ENCODE measurements around the gene ATIC.

ATIC gene

DNA sequence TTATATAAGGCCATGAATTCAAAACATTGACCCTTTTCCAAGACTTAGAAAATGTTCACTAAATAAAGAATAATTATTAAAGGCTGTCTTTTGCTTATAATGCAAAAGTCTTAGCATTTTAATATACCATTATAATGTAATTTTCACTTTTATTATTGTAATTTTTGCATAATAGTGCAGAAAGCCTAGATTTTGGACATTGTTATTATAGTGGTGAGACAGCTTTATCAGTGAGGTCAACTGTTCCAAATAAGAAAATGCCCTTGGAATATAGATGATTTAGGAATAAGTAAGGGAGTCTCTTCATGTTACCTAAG lies 56.6 kb downstream of the ATIC start:
- TF ChIP-seq, protein P1, sequence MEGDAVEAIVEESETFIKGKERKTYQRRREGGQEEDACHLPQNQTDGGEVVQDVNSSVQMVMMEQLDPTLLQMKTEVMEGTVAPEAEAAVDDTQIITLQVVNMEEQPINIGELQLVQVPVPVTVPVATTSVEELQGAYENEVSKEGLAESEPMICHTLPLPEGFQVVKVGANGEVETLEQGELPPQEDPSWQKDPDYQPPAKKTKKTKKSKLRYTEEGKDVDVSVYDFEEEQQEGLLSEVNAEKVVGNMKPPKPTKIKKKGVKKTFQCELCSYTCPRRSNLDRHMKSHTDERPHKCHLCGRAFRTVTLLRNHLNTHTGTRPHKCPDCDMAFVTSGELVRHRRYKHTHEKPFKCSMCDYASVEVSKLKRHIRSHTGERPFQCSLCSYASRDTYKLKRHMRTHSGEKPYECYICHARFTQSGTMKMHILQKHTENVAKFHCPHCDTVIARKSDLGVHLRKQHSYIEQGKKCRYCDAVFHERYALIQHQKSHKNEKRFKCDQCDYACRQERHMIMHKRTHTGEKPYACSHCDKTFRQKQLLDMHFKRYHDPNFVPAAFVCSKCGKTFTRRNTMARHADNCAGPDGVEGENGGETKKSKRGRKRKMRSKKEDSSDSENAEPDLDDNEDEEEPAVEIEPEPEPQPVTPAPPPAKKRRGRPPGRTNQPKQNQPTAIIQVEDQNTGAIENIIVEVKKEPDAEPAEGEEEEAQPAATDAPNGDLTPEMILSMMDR (conservative IDR thresholded peaks at IDR 0.05; ENCODE audit: low read depth, low read length): no peak
- DNase-seq (ENCODE audit: low read depth): no peak
- H3K4me3 ChIP-seq (ENCODE audit: low read length): no peak overlapping the region

DNA sequence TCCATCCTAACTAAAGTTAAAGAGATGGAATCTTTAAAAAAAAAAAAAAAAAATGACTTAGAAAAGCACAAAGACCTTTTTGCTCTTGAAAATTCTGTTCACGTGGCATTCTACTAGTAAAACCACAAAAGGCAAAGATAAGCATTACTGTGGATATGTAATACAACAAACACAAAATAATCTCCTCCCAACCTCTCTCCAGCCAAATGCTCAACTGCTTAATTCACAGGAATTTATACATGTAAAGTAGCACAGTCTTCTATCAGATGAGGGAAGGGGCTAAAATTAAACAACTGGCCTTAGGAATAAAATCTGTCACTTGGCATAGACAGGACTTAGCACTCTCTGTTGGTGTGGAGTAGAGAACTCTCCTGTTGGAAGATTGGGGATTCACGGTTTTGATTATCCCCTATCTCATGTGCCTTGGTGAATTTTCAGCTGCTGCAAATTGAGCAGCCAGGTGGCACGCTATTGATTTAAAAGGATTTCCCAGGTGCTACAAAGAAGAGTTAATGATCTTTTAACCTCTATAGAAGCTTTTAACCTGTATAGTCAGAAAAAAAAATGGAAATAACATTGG lies 57.4 kb downstream of the ATIC start:
- TF ChIP-seq, protein P1 (conservative IDR thresholded peaks at IDR 0.05; ENCODE audit: low read depth, low read length): no peak
- peak; percentile 27 for DNase-seq (ENCODE audit: low read depth)
- H3K4me3 ChIP-seq (ENCODE audit: low read length): no peak overlapping the region

DNA sequence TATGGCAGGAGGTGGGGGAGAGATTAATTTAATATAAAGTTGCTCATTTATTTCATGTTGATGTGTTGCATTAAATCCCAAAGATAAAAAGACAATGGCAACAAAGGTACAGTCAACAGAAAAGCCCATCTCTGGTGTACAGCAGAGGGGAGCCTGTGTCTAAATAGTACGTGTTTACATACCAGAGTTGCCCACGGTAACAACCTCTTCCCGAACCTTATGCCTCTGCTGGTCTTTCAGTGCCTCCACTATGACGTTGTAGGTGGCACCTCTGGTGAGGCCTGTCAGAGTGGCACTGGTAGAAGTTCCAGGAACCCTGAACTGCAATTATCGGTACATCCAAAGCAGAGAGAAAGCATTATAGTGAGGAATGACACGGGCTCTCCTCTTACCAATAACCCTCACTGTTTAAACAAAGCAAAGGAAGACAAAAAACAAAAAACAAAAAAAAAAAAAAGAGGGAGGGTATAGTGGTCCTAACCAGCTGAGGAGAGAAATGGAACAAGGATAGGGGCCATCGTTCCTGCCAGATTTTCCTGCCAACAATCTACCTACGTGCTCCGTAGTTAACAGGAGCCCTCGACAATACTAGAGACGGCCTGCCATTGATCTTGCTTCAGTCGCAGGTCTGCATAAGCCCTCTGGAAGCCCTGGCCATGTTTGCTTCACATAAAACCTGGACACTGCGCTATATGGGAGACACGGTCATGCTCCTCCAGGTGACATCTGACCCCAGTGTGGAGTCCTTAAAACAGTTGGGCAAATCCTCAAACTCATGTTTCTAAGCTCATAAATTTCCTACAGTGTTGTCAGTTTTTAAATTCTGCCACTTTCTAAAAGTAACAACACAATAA lies 58.5 kb downstream of the ATIC start:
- H3K4me3 ChIP-seq (ENCODE audit: low read length): no peak overlapping the region
- DNase-seq (ENCODE audit: low read depth): no peak
- TF ChIP-seq, protein P1 (conservative IDR thresholded peaks at IDR 0.05; ENCODE audit: low read depth, low read length): no peak

DNA sequence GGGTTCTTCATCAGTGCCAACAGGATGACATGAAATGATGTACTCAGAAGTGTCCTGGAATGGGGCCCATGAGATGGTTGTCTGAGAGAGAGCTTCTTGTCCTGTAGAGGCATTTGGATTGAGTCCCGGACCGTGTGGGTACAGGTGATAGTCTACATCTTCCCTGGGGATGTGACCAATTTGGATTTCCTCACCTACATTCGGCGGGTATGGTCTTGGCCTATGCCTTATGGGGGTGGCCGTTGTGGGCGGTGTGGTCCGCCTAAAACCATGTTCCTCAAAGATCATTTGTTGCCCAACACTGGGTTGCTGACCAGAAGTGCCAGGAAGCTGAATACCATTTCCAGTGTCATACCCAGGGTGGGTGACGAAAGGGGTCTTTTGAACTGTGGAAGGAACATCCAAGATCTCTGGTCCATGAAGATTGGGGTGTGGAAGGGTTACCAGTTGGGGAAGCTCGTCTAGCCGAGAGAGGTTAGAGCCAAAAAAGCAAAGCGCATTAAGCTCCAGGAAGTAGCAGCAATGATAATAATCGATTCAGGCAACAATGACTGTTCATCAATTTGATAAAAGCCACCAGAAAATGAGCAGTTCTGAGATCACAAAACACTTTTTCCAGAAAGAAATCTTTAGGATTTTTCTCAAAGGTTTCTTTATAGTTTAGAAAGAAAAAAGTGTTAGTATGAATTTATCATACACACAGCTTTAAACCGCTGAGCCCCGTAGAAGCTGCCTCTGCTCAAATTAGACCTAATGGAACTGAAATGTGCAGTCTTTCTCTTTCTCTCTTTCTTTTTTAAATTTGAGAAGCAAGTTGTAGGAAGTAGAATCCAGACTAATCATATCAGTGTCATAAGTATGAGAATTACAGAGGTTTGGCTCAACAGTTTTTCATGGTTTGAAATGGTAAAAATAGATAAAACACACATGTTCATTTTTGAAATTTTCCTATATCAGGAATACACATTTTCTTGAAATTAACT lies 60.3 kb downstream of the ATIC start:
- no peak overlapping the region for H3K4me3 ChIP-seq (ENCODE audit: low read length)
- TF ChIP-seq, protein P1 (conservative IDR thresholded peaks at IDR 0.05; ENCODE audit: low read depth, low read length): no peak
- DNase-seq (ENCODE audit: low read depth): no peak

DNA sequence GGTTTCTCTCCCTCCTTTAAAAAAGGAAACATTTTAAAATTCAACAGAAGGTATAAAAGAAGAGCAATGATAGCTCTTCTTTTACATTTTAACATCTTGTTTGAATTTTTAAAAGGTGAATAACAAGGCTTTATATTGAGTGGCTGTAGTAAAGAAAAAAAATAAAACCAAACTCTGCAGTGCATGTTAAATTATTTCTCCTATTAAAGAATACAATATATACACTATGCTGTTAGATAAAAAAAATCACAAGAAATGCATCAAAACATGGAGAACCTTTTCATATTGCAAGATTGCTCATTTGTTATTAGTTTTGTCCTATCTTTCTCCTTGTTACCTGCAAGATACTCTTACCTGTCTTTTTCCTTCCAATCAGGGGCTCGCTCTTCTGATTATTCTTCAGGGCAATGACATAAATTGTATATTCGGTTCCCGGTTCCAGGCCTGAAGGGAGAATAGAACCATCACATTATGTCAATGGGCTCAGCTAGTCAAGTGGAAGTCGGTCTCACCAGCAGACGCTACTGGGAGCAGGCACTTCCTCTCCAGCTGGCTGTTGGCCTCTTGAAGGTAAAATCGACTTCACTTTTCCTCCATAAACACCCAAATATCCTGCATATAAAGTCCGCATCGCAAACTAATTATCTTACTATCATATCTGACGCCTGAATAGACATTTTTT lies 61.2 kb downstream of the ATIC start:
- no peak overlapping the region for H3K4me3 ChIP-seq (ENCODE audit: low read length)
- TF ChIP-seq, protein P1 (conservative IDR thresholded peaks at IDR 0.05; ENCODE audit: low read depth, low read length): no peak
- no peak for DNase-seq (ENCODE audit: low read depth)

DNA sequence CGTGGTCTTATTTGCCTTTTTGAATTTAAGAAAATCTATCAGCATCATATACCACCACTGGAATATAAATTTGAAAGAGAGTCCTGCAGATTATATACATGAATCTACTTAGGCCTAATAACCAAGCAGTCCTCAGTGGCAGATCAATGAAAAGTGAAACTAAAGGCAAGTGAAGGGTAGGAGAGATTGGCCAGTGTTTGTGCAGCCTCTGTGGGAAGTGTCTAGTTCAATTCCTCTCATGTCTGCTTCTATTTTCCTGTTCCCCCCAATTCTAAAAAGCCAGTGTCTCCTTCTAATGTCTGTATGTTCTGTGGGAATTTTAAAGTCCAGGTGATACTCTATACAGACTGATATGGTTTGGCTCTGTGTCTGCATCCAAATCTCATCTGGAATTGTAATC lies 62.1 kb downstream of the ATIC start:
- TF ChIP-seq, protein P1 (conservative IDR thresholded peaks at IDR 0.05; ENCODE audit: low read depth, low read length): no peak
- no peak overlapping the region for H3K4me3 ChIP-seq (ENCODE audit: low read length)
- DNase-seq (ENCODE audit: low read depth): no peak
